ENCODE results near the gene UBASH3B.

The UBASH3B gene

DNA sequence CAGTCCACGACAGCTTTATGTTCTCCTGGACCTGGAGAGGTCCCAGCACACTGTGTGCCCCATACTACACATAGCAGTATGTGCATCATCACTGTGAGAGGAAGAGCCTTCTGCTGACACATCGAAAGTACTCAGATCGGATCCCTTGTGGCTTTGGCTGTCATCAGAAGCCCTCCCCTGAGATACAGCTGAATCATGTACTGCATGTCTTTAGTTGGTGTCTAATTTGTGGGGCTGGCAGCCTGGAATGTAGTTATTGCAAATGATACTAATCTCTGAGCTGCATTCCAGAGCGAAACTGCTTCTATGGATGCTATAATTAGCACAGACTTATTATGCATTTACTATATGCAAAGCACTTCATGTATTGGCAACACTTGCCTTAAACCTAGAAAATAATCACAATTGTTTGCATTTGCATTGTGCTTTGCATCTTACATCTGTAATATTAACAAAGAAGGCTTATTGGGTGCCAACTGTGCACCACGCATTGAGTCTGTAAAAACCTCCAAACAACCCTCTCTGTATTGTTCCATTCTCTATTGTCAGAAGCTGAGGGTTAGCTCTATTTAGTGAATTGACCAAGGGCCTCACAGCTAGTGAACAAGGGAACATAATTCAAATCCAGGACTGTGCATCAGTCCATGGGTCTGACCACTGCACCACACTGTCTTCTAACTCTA lies 93.6 kb downstream of the UBASH3B start:
- Histone ChIP-seq H3K9me3 (ENCODE audit: control insufficient read depth, low read length) (no peaks in the 10 kb centered on the region), H3K4me3 (ENCODE audit: low read length) (peak overlapping the region; percentile 5), H3K9ac (ENCODE audit: low read length) (no peak overlapping the region), H3K36me3 (ENCODE audit: control insufficient read depth, insufficient read depth, low read length, severe bottlenecking) (no peaks in the 10 kb centered on the region), H3K4me1 (ENCODE audit: control insufficient read depth, insufficient read depth, low read length) (peaks cover 33% of the 10 kb centered on the region), H3K27me3 (replicated peaks; ENCODE audit: control insufficient read depth, insufficient read depth, low read length) (no peaks in the 10 kb centered on the region)
- DNase-seq (ENCODE audit: low read depth) = peak; percentile 74

DNA sequence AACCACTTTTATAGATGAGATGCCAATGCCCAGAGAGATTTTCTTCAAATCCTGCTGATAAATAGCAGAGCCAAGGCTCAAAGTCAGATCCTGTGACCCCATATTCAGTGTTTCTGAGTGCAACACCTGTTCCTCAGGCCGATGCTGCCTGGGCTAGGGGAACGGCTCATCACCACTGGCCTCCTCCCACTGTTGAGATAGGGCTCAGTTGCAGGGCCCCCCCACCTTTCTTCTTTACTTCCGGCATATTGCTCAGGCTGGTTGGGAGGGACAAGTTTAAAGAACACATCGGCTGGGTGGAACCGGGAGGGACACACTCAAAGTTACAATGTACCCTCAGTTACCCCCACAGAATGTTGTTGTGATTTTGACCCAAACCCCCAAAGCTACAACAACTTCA lies 94.5 kb downstream of the UBASH3B start:
- Histone ChIP-seq H3K36me3 (ENCODE audit: control insufficient read depth, insufficient read depth, low read length, severe bottlenecking) (no peaks in the 10 kb centered on the region), H3K9ac (ENCODE audit: low read length) (no peak overlapping the region), H3K27me3 (replicated peaks; ENCODE audit: control insufficient read depth, insufficient read depth, low read length) (no peaks in the 10 kb centered on the region), H3K4me3 (ENCODE audit: low read length) (no peak overlapping the region), H3K9me3 (ENCODE audit: control insufficient read depth, low read length) (no peaks in the 10 kb centered on the region), H3K4me1 (ENCODE audit: control insufficient read depth, insufficient read depth, low read length) (peaks cover 33% of the 10 kb centered on the region)
- no peak for DNase-seq (ENCODE audit: low read depth)

DNA sequence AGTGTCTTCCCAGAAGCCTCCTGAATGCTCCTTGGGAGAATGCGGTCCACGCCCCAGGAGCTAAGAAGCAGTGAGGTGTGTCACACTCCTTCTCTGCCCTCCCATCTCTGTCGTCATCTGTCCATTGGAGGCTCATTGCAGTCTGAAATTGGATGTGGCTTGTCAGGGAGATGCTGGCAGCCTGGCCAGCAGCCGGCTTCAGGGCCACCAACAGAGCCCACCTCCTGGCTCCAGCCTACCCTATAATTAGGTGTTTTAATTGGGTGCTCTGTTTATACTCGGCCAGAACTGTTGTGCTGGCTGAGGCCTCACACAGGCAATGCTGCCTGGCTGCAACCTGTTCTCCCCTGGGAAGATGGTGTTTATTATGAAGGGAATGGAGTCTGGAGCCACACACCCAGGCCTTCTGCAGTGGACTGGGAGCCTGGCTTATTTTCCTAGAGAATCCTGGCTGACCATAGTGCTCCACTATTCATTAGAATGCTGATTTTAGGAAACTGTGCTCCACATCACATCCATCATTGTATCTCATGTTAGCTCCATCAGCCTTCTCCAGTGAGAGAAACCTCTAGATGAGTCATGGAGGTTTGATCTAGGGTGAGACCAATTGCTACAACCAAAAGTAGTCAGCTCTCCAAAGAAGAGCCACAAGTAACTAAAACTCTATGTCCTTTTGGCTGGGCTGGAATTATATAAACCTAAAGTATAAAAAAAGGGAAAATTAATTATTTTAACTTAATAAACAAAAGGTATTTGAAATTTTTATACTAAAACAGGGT lies 96.0 kb downstream of the UBASH3B start:
- Histone ChIP-seq H3K4me1 (ENCODE audit: control insufficient read depth, insufficient read depth, low read length) (peaks cover 30% of the 10 kb centered on the region), H3K36me3 (ENCODE audit: control insufficient read depth, insufficient read depth, low read length, severe bottlenecking) (no peaks in the 10 kb centered on the region), H3K9me3 (ENCODE audit: control insufficient read depth, low read length) (no peaks in the 10 kb centered on the region), H3K27me3 (replicated peaks; ENCODE audit: control insufficient read depth, insufficient read depth, low read length) (no peaks in the 10 kb centered on the region), H3K4me3 (ENCODE audit: low read length) (no peak overlapping the region), H3K9ac (ENCODE audit: low read length) (no peak overlapping the region)
- DNase-seq (ENCODE audit: low read depth) = no peak

DNA sequence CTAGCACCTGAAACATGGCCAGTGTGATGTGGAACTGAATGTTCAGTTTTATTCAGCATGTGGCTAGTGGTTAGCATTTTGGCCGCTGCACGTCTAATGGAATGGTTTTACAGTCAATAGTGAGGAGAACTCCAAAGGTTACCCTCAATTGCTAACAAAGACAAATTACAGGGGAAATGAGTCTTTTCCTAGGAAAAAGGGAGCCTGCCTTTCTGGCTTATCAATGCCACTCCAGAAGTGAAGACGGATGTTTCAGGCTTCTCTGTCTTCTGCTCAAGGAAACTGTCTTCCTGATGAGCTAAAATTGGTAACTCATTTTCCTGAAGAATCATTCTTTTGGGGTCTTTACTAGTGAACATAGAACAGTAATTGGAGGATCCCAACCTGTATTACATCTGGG lies 98.5 kb downstream of the UBASH3B start:
- H3K36me3 ChIP-seq (ENCODE audit: control insufficient read depth, insufficient read depth, low read length, severe bottlenecking) = no peaks in the 10 kb centered on the region
- H3K9ac ChIP-seq (ENCODE audit: low read length) = no peak overlapping the region
- H3K4me3 ChIP-seq (ENCODE audit: low read length) = no peak overlapping the region
- no peak for DNase-seq (ENCODE audit: low read depth)
- H3K27me3 ChIP-seq (replicated peaks; ENCODE audit: control insufficient read depth, insufficient read depth, low read length) = no peaks in the 10 kb centered on the region
- no peaks in the 10 kb centered on the region for H3K9me3 ChIP-seq (ENCODE audit: control insufficient read depth, low read length)
- peaks cover 4% of the 10 kb centered on the region for H3K4me1 ChIP-seq (ENCODE audit: control insufficient read depth, insufficient read depth, low read length)

DNA sequence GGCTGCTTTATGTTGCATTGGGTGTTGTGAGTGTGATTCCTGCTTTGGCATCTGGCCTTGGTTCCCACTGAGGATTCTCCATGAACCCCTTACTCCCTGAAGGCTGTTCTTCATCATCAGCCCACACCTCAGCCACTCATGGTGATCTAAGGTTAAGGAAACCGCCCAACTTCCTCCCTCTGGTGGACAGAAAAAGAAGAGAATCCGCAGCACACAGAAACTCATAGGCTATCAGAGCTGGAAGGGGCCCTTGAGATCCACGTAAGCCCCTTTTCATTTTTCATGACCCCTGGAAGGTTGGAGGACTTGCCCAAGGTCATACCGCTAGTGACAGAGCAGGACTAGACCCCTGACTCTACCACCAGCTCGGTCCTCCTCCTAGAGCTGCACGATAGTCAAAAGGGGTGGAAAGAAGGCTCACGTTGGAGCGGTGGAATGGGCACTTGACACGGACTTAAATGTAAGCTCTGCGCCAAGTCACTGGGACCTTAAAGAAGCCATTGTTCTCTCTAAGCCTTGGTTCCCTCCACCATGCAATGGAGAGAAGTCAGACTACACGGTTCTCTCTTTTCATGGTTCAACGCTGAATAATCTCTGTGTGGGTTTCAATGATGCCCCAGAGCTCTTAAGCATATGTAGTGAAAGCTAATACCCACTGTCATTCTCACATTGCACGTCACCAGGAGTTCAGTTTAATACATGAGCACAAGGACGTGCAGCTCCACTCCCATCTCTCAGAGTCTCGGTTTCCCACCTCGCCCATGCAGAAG lies 99.2 kb downstream of the UBASH3B start:
- Histone ChIP-seq H3K36me3 (ENCODE audit: control insufficient read depth, insufficient read depth, low read length, severe bottlenecking) (no peaks in the 10 kb centered on the region), H3K27me3 (replicated peaks; ENCODE audit: control insufficient read depth, insufficient read depth, low read length) (no peaks in the 10 kb centered on the region), H3K4me1 (ENCODE audit: control insufficient read depth, insufficient read depth, low read length) (no peaks in the 10 kb centered on the region), H3K4me3 (ENCODE audit: low read length) (no peak overlapping the region), H3K9me3 (ENCODE audit: control insufficient read depth, low read length) (no peaks in the 10 kb centered on the region), H3K9ac (ENCODE audit: low read length) (no peak overlapping the region)
- no peak for DNase-seq (ENCODE audit: low read depth)

DNA sequence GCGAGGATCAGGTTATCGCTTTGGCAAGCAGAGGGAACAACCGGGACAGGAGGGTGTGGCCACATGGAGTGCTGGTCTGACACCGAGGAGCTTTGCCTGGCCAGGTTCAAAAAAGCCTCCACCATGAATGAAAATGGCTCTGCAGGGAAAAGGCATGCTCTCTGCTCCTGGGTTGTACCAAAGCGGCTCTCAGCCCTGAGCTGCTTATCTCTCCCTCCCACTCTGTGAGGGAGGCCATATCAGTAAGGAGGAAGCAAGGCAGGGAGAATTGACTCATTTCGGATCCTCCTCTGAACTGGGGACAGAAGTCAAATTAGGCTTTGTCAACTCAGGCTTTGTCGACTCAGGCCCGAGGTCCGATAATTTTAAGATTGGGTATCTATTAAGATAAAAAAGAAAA lies 99.9 kb downstream of the UBASH3B start:
- no peaks in the 10 kb centered on the region for H3K36me3 ChIP-seq (ENCODE audit: control insufficient read depth, insufficient read depth, low read length, severe bottlenecking)
- no peak for DNase-seq (ENCODE audit: low read depth)
- no peaks in the 10 kb centered on the region for H3K4me1 ChIP-seq (ENCODE audit: control insufficient read depth, insufficient read depth, low read length)
- no peak overlapping the region for H3K9ac ChIP-seq (ENCODE audit: low read length)
- H3K4me3 ChIP-seq (ENCODE audit: low read length) = no peak overlapping the region
- H3K9me3 ChIP-seq (ENCODE audit: control insufficient read depth, low read length) = no peaks in the 10 kb centered on the region
- H3K27me3 ChIP-seq (replicated peaks; ENCODE audit: control insufficient read depth, insufficient read depth, low read length) = no peaks in the 10 kb centered on the region

DNA sequence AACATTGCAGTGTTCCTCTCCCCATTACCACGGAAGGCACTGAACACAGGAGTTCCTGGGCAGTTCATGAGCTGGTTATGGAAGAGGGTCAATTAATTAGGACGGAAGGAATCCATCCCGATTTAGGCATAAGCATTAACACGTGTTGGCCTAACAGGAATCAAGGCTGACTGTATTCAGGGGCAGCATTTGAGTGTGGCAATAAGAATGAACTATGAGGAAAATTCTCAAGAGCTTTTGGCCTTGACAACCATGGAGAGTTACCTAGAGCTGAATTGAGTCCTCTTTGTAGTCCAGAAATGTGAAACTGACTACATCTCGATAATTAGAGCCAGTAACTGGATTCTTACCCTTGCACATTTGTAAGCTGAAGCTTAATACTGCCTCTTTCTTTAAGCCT lies 100.4 kb downstream of the UBASH3B start:
- no peak for DNase-seq (ENCODE audit: low read depth)
- no peaks in the 10 kb centered on the region for H3K27me3 ChIP-seq (replicated peaks; ENCODE audit: control insufficient read depth, insufficient read depth, low read length)
- H3K4me1 ChIP-seq (ENCODE audit: control insufficient read depth, insufficient read depth, low read length) = no peaks in the 10 kb centered on the region
- no peaks in the 10 kb centered on the region for H3K9me3 ChIP-seq (ENCODE audit: control insufficient read depth, low read length)
- no peaks in the 10 kb centered on the region for H3K36me3 ChIP-seq (ENCODE audit: control insufficient read depth, insufficient read depth, low read length, severe bottlenecking)
- no peak overlapping the region for H3K4me3 ChIP-seq (ENCODE audit: low read length)
- H3K9ac ChIP-seq (ENCODE audit: low read length) = no peak overlapping the region

DNA sequence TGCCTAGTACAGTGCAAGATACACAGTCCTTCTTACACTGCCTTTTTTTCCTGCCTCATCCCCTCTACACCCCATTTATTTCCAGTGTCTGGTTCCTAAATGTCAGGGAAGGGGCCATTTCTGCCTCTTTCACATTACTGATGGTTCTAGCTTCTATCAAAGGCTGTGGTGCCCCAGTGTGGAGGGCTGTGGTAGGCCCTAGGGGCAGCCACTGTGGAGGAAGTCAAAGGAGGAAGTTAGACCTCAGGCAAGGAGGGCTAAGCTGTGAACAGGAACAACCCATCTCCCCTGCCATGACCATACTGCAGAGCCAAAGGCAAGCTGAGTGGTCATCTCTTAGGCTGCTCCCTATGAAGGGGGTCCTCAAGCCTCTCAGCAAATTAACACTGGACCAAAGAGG lies 100.9 kb downstream of the UBASH3B start:
- H3K4me1 ChIP-seq (ENCODE audit: control insufficient read depth, insufficient read depth, low read length) = no peaks in the 10 kb centered on the region
- H3K9ac ChIP-seq (ENCODE audit: low read length) = no peak overlapping the region
- no peaks in the 10 kb centered on the region for H3K27me3 ChIP-seq (replicated peaks; ENCODE audit: control insufficient read depth, insufficient read depth, low read length)
- H3K9me3 ChIP-seq (ENCODE audit: control insufficient read depth, low read length) = no peaks in the 10 kb centered on the region
- no peaks in the 10 kb centered on the region for H3K36me3 ChIP-seq (ENCODE audit: control insufficient read depth, insufficient read depth, low read length, severe bottlenecking)
- no peak for DNase-seq (ENCODE audit: low read depth)
- H3K4me3 ChIP-seq (ENCODE audit: low read length) = no peak overlapping the region

DNA sequence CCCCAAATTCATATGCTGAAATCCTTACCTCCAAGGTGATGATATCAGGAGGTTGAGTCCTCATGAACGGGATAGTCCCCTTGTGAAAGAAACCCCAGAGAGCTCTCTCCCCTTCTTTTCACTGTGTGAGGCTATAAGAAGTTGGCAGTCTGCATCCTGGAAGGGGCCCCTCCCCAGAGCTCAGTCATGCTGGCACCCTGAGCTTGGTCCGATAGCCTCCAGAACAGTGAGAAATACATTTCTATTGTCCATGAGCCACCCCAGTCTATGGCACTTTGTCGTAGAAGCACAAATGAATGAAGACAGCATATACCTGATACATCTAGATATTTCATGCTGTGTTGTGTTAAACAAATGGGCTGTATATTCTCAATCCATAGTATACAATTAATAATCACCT lies 101.7 kb downstream of the UBASH3B start:
- Histone ChIP-seq H3K4me1 (ENCODE audit: control insufficient read depth, insufficient read depth, low read length) (no peaks in the 10 kb centered on the region), H3K9me3 (ENCODE audit: control insufficient read depth, low read length) (no peaks in the 10 kb centered on the region), H3K9ac (ENCODE audit: low read length) (no peak overlapping the region), H3K36me3 (ENCODE audit: control insufficient read depth, insufficient read depth, low read length, severe bottlenecking) (no peaks in the 10 kb centered on the region), H3K27me3 (replicated peaks; ENCODE audit: control insufficient read depth, insufficient read depth, low read length) (no peaks in the 10 kb centered on the region), H3K4me3 (ENCODE audit: low read length) (no peak overlapping the region)
- no peak for DNase-seq (ENCODE audit: low read depth)

DNA sequence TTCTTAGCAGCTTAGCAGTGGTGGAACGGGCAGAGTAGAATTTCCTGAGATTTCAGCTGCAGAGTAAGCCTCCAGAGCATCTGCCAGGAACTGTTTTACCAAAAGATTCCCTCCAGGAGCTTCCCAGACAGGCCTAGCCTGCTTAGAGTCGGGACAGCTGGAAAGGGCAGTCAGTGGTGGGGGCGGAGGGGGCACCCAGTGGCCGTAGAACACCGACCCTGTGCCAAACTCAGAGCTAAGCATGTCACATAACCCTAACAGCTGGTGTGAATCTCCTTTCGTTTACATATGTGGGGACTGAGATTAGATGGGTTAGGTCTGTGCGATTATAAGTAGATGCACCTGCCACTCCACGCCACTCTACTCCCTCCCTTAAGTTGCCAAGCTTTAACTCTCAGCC lies 102.8 kb downstream of the UBASH3B start:
- no peaks in the 10 kb centered on the region for H3K9me3 ChIP-seq (ENCODE audit: control insufficient read depth, low read length)
- H3K36me3 ChIP-seq (ENCODE audit: control insufficient read depth, insufficient read depth, low read length, severe bottlenecking) = no peaks in the 10 kb centered on the region
- no peaks in the 10 kb centered on the region for H3K4me1 ChIP-seq (ENCODE audit: control insufficient read depth, insufficient read depth, low read length)
- H3K4me3 ChIP-seq (ENCODE audit: low read length) = no peak overlapping the region
- no peak overlapping the region for H3K9ac ChIP-seq (ENCODE audit: low read length)
- H3K27me3 ChIP-seq (replicated peaks; ENCODE audit: control insufficient read depth, insufficient read depth, low read length) = no peaks in the 10 kb centered on the region
- no peak for DNase-seq (ENCODE audit: low read depth)

DNA sequence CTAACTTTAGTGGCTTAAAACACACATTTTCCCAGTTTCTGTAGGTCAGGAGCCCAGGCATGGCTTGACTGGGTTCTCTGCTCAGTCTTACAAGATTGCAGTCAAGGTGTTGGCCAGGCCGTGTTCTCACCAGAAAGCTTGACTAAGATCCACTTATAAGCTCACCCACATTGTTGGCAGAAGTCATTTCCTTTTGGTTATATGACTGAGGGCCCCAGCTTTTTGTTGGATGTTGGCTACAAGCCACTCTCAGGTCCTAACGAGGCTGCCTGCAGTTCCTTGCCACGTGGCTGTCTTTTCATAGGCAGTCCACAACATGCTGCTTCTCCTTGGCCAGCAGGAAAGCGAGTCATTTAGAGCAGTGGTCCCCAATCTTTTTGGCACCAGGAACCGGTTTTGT lies 103.5 kb downstream of the UBASH3B start:
- no peaks in the 10 kb centered on the region for H3K27me3 ChIP-seq (replicated peaks; ENCODE audit: control insufficient read depth, insufficient read depth, low read length)
- no peak overlapping the region for H3K9ac ChIP-seq (ENCODE audit: low read length)
- no peak overlapping the region for H3K4me3 ChIP-seq (ENCODE audit: low read length)
- H3K36me3 ChIP-seq (ENCODE audit: control insufficient read depth, insufficient read depth, low read length, severe bottlenecking) = no peaks in the 10 kb centered on the region
- no peak for DNase-seq (ENCODE audit: low read depth)
- no peaks in the 10 kb centered on the region for H3K9me3 ChIP-seq (ENCODE audit: control insufficient read depth, low read length)
- no peaks in the 10 kb centered on the region for H3K4me1 ChIP-seq (ENCODE audit: control insufficient read depth, insufficient read depth, low read length)

All from adipocyte (in vitro differentiated cells).